HG03442 (cell line): Measurements from ENCODE around the gene CLDN14.
"Not testable (repeated sequence)": the region's sequence is repeated elsewhere in the genome, so short reads cannot be mapped to it uniquely, and the experiment has no call there.

ENCODE experiments used
- ATAC-seq: cut with Tn5 transposase; IDR thresholded peaks from one replicate; pipeline ENCODE4 v1.9.1; 2021; ENCODE audit warnings: mild to moderate bottlenecking, moderate library complexity; ENCODE audit not compliant: unreplicated experiment

CLDN14 gene

DNA sequence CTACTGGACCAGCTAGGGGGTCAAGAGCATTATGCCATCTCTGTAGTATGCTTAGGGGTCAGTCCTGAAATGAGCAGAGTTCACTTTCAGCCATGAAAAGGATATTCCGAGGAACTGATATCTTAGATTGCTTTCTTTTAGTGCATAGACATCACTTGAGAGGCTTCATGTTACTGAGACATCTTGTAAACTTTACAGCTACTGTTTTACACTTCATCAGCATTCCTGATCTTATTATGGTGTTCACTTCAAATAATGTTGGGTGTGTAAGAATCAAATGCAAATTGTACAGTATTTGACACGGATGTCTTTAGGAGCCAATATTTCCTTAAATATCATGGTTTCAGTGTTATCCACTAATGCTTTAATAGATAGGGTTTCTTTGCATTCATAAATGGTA lies 22.4 kb upstream of the CLDN14 start:
- ATAC-seq: no peak

DNA sequence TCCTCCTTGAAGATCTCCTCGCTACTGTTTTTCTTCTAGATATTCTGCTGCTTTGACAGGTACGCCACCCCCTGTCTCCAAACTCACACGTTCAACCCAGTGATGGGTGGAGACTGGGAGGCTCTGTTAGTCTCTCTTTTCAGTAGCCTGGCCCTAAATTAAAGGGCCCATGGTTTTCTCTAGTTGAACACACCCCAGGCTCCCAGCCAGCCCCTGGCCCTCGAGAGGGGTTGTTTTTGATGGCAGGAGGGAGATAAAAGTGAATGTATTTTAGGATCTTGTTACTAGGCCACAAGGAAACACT lies 21.6 kb upstream of the CLDN14 start:
- no peak for ATAC-seq

DNA sequence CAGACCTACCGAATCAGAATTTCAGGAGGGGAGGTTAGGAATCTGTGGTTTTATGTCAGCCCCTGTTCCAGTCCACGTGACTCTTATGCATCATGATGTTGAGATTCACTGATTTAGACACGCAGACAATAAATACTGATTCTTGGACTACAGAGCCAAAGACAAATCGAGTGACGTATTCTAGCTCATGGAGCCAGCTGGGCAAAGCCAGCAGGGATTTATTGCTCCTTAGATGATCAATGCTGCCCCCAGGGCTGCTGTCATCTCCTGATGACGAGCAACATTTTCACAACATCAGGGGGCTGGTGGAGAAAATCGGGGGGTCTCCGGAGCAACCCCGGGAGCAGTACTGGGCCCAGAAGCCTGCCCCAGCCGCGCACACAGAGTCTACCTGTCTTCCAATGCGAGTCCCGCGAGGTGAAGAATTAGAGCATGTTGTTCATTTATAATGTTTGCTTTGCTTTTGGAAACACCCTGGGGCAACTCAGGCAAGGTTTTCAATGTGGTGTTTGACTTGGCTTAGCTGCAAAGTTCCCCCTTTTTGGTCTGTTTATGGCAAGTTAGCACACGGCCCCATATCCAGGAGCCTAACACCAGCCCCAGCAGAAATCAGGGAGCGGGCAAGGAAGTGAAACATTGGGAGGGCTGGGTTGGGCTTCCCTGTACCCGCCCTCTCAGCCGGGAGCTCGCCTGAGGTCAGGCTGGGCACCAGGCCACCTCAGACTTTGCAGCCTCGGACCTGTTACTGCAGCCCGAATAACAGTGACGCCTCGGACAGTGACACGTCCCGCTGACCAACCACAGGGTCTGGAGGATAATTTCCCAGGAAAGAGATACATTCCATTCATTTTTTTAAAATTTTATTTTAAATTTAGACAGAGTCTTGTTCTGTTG lies 19.9 kb upstream of the CLDN14 start:
- no peak for ATAC-seq

DNA sequence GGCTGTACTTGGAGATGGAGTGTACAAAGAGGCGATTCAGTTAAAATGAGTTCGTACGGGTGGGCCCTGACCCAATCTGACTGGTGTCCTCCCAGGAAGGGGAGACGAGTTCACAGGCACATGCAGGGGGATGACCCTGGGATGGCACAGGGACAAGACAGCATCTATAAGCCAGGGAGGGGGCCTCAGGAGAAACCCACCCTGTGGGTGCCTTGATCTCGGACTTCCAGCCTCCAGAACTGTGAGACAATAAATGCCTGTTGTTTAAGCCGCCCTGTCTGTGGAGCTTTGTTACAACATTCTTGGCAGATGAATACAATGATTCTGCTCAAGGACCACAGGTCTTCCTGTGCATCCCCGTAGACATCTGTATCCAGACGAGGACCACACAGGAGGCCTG lies 14.6 kb upstream of the CLDN14 start:
- ATAC-seq: no peak

DNA sequence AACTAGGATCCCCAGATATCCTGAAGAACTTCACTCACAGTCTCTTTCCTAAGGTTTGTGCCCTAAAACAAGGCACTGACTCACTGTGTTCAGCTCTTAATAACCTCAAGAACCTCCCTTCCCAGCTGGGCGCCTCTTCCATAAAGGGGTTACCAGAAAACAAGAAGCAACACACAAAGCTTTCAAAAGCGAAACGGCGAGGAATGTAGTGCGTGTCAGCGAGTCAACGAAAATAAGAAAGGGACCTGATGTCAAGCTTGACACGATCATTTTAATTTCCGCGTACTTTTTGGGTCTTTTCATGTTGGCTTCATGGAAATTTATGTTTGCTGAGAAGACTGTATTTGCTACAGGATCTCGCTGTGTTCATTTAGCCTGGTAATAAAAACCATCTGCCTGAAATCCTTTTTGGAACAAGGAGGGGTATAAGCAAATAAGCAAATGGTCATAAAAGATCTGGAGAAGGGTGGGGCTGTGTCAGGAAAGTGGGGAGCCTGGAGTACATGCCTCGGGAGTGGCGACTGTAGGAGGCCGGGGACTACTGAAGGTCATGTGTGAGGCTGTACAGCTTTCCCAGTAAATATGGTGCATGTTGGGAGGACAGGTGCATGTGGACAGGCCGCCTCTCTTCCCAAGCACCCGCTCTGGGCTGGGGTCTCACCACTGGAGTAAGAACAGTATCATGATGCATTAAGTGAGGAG lies 11.4 kb upstream of the CLDN14 start:
- ATAC-seq: no peak

DNA sequence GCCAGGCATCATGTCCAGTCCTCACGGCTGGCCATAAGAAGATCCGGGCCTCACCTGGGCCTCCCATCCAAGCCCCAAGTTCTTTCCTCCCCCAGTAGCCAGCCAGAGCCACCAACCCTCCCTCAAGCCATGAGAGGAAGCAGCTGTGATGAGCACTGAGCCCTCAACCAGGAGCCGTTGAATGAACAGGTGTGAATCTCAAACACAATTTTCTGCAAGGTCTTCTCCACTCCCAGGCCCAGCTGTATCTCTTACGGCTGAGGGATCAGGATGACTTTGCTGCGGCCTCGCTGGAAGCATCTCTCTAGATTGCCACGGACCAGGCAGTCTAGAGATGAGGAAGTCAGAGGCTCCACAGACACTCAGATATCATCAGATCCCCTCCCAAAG lies 9.8 kb upstream of the CLDN14 start:
- ATAC-seq: no peak

DNA sequence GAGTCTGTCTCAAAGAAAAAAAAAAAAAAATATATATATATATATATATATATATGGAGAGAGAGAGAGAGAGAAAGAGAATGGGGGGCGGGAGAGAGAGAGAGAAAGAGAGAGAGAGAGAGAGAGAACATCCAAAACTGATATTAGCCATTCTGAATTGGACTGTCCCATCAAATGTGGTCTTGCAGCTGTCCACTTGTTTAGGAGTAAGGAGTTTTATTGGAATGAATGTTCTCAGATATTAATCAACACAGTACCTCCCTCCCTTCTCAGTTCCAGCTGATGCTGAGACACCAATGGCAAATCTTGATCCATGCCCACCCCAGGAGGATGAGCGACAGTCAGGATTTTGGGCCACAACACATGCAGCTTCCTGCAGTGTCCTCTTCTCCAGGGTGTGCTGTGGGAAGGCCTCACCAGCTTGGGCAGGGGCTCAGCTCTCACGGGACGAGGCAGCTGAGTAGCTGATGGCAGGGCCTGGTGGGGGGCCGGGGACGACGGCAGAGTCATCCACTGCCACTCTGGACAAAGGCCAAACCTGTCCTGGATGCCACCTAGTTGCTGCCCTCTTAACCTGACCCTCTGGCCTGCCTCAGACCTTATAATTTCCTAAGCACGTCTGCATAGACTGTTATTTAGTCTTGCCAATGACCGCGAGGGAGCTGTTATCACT lies 9.3 kb upstream of the CLDN14 start:
- no peak for ATAC-seq

DNA sequence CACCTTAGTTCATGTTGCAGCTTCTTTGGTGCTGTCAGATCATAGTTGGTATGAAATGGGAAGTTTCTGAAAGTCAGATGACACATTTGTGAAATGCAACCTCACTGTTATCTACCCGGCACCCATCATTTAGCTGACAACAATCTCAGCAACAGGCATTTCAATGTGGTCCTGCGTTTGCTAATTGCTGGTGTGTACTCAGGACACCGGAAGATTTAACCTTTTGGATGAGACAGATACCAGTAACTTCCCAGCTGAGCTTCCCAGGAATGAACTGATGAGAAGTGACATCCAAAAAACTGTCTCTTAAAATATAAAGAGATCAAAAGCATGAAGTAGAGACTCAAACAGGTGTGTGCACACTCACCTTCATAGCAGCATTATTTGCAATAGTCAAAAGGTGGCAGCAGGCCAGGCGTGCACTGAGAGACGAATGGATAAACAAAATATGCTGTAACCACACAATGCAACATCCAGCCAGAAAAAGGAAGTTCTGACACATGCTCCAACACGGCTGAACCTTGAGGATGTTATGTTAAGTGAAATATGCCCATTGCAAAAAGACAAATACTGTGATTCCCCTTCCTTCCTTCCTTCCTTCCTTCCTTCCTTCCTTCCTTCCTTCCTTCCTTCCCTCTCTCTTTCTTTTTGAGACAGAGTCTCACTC lies 7.9 kb upstream of the CLDN14 start:
- ATAC-seq: no peak

DNA sequence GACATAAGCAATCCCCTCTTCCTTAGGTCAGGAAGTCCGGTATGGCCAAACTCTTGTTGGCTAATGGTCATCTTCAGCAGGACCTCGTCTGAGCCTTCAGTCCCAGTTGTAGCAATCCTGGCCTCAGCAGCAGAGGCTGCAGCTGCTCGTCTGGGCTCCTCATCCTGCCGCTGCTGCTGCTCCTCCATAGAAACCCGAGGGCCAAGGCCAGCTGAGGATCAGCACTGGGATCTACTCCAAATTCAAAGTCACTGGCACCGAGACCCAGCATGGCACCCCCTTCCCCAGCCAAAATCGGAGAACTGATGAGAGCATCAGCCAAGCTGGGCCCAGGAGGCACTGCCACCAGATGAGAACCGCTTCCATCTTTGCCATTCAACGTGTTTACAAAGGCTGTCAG lies 6.3 kb upstream of the CLDN14 start:
- no peak for ATAC-seq

DNA sequence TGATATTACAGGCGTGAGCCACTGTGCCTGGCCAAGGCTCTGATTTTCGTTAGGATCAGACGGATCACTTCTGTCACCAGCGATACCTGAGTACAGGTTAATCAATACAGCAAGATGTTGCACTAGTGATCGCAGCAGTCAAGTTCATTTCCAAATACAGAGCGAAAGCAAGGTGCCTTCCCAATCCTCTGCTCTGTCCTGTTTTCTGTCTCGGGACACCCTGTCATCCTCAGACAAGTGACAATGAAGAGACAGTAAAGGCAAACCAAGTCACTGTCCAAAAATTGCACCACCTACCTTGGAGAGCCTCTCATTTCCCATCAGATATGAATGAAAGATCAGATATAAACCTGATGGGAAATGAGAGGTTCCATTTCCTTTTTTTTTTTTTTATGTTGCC lies 5.6 kb upstream of the CLDN14 start:
- ATAC-seq: no peak

DNA sequence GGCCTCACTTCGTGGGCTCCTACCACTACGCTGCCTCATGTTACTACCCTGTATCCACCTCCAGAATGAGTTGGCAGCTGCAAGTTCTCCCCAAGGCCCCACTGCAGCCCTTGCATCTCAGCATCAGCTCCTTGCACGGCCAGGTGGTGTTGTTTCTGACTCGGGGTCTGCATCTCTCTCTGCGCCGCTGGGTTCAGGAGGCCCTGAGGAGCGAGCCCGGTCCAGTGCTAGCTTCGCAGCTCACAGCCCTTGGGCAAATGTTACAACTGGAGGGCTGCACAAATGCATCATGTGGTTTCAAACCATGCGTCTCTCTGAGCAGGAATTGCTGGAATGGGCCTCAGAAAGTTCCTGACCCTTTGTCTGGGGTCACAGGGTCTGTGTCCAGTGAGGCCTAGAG lies 3.2 kb upstream of the CLDN14 start:
- ATAC-seq: no peak

DNA sequence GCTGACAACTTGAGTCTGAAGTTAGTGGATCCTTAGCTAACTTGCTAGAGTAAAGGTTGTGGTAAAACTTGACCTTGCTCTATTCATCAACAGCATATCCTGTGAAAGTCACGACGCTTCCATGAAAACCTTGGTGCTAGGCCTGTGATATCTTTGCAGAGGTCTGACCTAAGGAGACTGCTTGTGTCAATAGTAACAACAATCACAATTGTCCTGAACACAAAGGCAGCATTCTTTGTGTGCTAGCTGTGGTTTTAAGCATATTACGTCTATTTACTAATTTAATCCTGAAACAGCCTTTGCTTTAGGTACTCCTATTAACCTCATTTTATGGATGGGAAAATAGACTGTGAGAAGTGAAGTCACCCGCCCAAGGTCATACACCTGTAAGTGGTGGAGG lies 2.8 kb upstream of the CLDN14 start:
- no peak for ATAC-seq

DNA sequence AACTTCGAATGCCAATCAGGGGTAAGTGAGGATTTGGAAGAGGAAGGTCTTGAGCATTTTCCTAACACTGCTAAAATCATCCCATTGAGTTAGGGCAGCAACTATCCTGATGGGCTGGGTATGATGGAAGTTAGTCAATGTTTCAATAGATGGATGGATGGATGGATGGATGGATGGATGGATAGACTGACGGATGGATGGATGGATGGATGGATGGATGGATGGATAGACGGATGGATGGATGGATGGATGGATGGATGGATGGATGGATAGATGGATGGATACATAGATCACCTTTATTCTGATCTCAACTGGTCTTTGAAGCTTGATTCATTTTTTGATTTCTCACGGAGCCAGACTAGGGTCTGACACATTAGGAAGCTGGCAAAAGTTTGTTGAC lies 2.3 kb upstream of the CLDN14 start:
- no peak for ATAC-seq

DNA sequence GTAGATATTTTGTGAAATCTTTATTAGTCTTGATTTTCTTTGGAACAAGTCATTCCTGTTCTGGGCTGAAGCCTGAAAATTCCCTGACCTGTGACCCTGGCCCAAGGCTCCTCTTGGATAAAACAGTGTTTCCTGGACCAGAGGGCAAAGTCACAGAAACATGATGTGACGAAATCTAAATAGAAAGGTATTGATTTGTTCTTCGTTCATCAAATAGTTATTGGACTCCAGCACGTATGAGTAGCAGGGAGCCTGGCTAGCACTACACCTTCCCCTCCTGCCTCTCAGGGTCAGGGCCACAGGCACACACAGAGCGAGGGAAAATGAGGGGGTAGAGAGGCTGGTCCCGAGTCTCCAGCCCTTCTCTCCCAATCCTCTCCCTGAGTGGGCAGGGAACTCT lies 1.7 kb upstream of the CLDN14 start:
- no peak for ATAC-seq

DNA sequence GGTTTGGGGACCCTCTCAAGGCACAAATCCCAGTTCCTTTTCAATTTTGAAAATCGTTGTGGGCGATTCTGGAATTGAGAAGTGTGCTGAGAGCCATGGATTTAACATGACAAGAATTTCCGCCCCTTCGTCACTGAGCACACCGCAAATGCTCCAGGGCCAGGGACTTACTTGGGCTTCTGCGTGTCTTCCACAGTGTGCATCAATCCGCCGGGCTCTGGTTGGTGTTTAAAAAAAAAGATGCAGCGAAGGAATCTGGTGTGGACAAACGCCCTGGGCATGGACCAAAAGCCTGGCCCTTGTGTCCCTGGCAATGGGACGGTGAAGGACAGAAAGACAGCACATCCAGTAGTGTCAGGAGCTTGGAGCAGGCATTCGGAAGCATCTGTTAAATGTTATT lies 696 bp upstream of the CLDN14 start:
- ATAC-seq: no peak

DNA sequence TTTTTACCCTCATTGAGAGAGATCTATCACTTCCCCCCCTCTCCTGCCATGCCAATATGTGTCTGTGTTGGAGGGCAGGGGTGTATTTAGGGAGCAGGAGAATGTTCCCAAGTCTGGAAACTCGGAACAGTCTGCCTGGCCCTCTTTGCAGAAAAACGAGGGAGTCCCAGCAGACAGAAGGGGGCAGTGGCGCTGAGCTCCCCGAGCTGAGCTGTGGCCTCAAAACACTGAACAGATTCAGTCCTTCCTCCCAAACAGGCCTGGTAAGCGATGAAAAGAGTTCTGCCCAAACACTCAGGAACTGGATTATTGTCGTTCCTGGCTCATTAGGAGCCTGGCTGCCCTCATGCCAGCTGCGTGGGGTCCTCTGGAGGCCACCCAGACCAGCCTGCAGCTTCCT lies 981 bp downstream of the CLDN14 start:
- ATAC-seq: no peak

DNA sequence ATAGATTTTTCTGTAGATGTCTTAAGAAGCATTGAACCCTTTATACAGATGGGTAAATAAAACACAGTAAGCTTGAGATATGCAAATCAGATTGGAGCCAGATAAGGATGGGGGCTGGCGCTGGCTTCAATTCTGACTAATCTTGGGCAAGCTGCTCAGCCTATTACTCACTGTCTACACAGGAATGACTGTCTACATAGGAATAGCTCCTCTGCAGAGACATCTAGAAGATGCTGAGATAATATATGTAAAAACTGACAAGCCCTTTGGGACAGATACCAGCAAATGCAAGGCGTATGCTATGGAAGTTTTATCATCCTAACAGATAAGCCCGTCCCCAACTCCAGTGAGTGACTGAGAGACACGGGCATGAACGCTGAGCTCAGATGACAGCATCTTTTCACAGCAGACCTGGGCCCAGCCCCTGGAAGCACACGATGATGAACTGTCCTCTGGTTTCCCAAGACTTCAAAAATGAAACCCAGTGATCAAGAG lies 1.7 kb downstream of the CLDN14 start:
- ATAC-seq: no peak

DNA sequence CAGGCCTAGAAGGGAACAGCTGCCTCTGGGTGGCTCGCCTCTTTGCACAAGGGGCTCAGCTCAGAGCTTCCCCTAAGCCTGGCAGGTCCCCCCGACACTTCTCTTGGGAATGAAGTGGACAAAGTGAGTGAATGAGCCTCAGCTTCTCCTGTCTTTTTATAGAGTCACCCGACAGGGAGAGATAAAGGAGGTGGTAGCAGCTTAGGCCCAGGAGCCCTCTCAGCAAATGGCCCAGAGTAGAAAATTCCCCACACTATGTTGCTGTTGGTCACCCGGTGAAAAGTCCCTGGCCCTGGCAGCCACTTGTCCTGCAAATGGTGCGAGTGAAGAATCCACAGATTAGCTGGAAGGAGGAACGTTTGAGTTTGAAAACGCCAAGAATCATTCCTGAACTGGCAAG lies 2.4 kb downstream of the CLDN14 start:
- no peak for ATAC-seq

DNA sequence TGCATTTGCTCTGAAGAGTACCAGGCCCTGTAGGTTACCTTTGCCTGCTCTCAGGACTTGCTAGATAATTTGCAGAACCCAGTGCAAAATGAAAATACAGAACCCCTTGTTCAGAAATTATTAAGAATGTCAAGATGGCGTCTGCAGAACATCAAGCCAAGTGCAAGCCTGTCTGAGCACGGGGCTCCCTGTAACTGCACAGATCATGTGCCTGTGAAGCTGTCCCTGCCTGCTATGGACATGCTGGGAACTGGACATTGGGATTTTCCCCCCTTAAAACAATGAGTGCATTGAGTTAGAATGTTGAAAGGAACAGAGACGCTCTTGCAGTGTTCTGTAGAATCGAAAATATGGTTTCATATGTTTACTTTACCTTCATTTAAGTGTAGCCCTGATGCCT lies 2.9 kb downstream of the CLDN14 start:
- ATAC-seq: no peak

DNA sequence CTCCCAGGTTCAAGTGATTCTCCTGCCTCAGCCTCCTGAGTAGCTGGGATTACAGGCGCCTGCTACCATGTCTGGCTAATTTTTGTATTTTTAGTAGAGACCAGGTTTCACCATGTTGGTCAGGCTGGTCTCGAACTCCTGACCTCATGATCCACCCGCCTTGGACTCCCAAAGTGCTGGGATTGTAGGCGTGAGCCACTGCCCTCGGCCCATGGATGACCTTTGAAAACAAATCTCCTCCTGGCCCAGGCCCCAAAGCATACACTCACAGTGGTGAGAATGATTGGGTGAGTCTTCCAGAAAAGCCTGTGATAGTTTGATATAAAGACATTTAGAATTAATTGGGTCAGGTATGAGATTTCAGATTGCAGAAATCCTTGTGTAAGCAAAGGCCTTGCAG lies 3.4 kb downstream of the CLDN14 start:
- ATAC-seq: not testable (repeated sequence)

DNA sequence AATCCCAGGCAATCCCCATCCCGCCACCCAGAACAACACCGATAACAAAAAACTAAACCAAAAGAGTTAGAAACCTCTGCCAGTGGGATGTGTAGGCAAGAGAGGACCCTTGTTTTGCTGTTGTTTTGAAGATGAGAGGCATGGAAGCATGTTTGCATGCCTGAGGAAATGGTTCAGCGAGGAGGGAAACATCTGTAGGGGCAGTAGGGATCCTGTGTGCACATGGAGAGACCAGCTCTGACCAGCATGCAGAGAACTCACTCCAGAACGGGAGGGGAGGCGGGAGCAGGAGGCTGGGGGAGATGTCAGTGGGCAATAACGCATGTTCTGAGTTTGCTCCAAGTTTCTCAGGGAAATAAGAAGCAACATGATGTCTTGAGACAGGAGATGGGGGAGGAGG lies 5.3 kb downstream of the CLDN14 start:
- ATAC-seq: no peak
